Uterus (tissue), 4 donors: ENCODE results near the gene HMX3. TPM values are rescaled to one million over a fixed set of nuclear protein-coding genes. Genes with fewer than 3 reads are reported as not detected.

Experiments
- DNase-seq, 2 donors: peaks; one replicate each; pipeline ENCODE4 v3.0.0-alpha.2; 2019 to 2020
- H3K27ac ChIP-seq, 2 donors: fragments of 200-600 bp; sonication (generic); 1 replicate in 1 of 2; 2 replicates in 1 of 2; pipeline ENCODE4 v1.5.1; 2016 to 2018
- H3K27me3 ChIP-seq, 2 donors: fragments of 200-600 bp; sonication (generic); one replicate each; pipeline ENCODE4 v1.5.1; 2018 to 2019; ENCODE audit warnings: control low read depth in 1 of 2
- H3K36me3 ChIP-seq, 2 donors: fragments of 200-600 bp; sonication (generic); one replicate each; pipeline ENCODE4 v1.5.1; 2019; ENCODE audit warnings: control low read depth in 1 of 2
- H3K4me1 ChIP-seq, 2 donors: fragments of 200-600 bp; sonication (generic); one replicate each; pipeline ENCODE4 v1.5.1; 2018 to 2019; ENCODE audit warnings: control low read depth in 1 of 2
- H3K4me3 ChIP-seq, 2 donors: fragments of 200-600 bp; sonication (generic); 1 replicate in 1 of 2; 2 replicates in 1 of 2; pipeline ENCODE4 v1.5.1; 2018 to 2019; ENCODE audit warnings: mild to moderate bottlenecking in 1 of 2
- H3K9me3 ChIP-seq, 2 donors: fragments of 200-600 bp; sonication (generic); one replicate each; pipeline ENCODE4 v1.5.1; 2019; ENCODE audit warnings: control low read depth in 1 of 2
- POLR2A ChIP-seq, 2 donors: fragments of 450-650 bp; IDR thresholded peaks; one replicate each; pipeline ENCODE4 v1.6.1; 2016; ENCODE audit warnings: antibody characterized with exemption in 2 of 2, mild to moderate bottlenecking in 1 of 2, moderate library complexity in 1 of 2
- intact Hi-C: fragments of 100-400 bp; cut with DNase I; formaldehyde crosslinking; loops from one replicate; pipeline ENCODE4 v1.15.1; 2023; ENCODE audit warnings: low total_unique reads
- total RNA-seq, 4 donors: library from RNA; depleted of rRNA in 3 of 4; stranded (reverse); fragments of >200 nt in 3 of 4; gene quantifications; one replicate each; pipeline versions ENCODE4 v1.1.0 to v1.2.4, GENCODE V29; 2014 to 2023
- TF ChIP-seq, protein P1 (sequence below), 4 experiments: fragments of 200-600 bp in 2 of 4; fragments of 450-650 bp in 2 of 4; sonication (generic) in 2 of 4; IDR thresholded peaks; one replicate each; pipeline ENCODE4 v1.5.1; 2016 to 2019; ENCODE audit warnings: antibody characterized with exemption in 4 of 4, mild to moderate bottlenecking in 2 of 4, moderate library complexity in 1 of 4
- donor health status: DM: yes; HTN: yes; CAD: no.

HMX3 gene
- total RNA-seq, 4 donors from 2014 or later: not detected

DNA sequence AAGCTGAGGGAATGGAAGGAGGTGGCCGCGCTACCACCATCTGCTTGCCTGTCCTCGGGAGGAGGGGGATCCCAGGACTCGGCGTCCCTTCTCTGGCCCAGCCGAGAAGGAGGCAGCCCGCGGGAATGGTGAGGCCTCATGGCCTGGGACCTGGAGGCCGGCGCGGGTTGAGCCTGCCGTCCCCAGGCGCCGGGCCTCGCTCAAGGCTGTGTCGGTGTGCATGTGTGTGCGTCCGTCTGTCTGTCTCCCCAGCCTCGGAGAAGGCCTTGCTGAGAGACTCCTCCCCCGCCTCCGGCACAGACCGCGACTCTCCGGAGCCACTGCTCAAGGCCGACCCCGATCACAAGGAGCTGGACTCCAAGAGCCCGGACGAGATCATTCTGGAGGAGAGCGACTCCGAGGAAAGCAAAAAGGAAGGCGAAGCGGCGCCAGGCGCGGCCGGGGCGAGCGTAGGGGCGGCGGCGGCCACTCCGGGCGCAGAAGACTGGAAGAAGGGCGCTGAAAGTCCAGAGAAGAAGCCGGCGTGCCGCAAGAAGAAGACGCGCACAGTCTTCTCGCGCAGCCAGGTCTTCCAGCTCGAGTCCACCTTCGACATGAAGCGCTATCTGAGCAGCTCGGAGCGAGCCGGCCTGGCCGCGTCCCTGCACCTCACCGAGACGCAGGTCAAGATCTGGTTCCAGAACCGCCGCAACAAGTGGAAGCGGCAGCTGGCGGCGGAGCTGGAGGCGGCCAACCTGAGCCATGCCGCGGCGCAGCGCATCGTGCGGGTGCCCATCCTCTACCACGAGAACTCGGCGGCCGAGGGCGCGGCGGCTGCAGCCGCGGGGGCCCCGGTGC lies 1.3 kb downstream of the HMX3 start:
- no peak overlapping the region for H3K4me3 ChIP-seq
- intact Hi-C loops: loop anchor here (10.0 kb wide), 1 partner anchor 418 kb away; no protein-coding TSS in a partner anchor
- no peak for DNase-seq
- no peaks in the 10 kb centered on the region for H3K9me3 ChIP-seq
- peaks cover 30 to 93% of the 10 kb centered on the region in 2 donors for H3K27me3 ChIP-seq
- no peak overlapping the region for H3K27ac ChIP-seq
- TF ChIP-seq POLR2A (IDR thresholded peaks at IDR 0.05): no peak
- TF ChIP-seq, protein P1, sequence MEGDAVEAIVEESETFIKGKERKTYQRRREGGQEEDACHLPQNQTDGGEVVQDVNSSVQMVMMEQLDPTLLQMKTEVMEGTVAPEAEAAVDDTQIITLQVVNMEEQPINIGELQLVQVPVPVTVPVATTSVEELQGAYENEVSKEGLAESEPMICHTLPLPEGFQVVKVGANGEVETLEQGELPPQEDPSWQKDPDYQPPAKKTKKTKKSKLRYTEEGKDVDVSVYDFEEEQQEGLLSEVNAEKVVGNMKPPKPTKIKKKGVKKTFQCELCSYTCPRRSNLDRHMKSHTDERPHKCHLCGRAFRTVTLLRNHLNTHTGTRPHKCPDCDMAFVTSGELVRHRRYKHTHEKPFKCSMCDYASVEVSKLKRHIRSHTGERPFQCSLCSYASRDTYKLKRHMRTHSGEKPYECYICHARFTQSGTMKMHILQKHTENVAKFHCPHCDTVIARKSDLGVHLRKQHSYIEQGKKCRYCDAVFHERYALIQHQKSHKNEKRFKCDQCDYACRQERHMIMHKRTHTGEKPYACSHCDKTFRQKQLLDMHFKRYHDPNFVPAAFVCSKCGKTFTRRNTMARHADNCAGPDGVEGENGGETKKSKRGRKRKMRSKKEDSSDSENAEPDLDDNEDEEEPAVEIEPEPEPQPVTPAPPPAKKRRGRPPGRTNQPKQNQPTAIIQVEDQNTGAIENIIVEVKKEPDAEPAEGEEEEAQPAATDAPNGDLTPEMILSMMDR (IDR thresholded peaks at IDR 0.05): no peak
- no peaks in the 10 kb centered on the region for H3K36me3 ChIP-seq
- H3K4me1 ChIP-seq: peaks cover 0 to 29% of the 10 kb centered on the region in 2 donors

DNA sequence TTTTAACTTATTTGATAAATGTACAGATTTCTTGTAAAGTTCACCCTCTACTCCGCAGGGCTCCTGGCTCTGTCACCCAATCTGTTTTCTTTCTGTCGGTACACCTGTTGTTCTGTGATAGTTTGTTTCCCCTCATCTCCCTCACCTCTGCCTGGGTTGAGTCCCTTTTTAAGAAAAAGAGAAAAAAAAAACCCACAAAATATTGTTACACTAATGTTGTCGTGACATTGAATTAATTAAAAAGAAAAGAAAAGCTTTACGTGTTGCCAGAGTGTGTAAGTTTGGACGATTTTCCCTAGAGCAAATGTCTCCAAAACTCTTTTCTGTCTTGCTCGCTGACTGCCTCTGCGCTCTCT lies 3.4 kb downstream of the HMX3 start:
- Histone ChIP-seq H3K4me1 (peaks cover 0 to 35% of the 10 kb centered on the region in 2 donors), H3K27ac (no peak overlapping the region), H3K27me3 (peaks cover 30 to 94% of the 10 kb centered on the region in 2 donors), H3K4me3 (no peak overlapping the region), H3K9me3 (no peaks in the 10 kb centered on the region), H3K36me3 (no peaks in the 10 kb centered on the region)
- intact Hi-C loops: loop anchor here (10.0 kb wide), 1 partner anchor 416 kb away; no protein-coding TSS in a partner anchor
- DNase-seq: no peak
- TF ChIP-seq POLR2A (IDR thresholded peaks at IDR 0.05): no peak
- TF ChIP-seq, protein P1 (IDR thresholded peaks at IDR 0.05): no peak

DNA sequence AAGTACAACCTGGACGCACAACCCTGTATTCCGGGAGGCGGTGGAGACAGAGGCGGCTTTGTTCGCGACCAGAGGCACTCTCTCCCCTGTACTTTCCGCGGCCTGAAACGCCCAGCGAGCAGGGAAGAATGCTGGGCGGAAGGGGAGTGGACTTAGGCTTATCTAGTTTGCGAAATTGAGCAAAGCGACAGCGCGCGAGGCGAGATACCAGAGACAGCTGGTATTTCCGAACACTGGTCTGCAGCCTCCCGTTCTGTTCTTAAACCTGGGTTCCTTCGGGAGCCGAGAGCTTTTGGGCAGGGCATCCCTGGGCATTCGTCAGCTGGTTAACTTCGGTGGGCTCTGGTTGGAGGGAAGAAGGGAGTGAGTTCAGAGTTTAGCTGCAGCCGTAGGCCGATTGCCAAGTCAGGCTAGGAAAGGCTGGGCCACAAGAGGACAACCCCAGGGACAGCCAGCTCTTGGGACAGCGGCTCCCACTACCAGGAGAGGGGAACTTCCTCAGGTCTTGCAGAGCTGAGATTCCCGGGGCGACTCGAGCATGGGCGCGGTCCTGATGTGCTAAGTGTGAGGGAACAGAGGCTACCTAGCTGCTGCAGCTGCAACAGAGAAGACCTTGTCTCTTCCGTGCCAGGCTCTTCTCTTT lies 3.9 kb downstream of the HMX3 start:
- TF ChIP-seq, protein P1 (IDR thresholded peaks at IDR 0.05): no peak
- TF ChIP-seq POLR2A (IDR thresholded peaks at IDR 0.05): no peak
- intact Hi-C loops: loop anchor here (10.0 kb wide), 1 partner anchor 415 kb away; no protein-coding TSS in a partner anchor
- H3K4me1 ChIP-seq: peaks cover 0 to 34% of the 10 kb centered on the region in 2 donors
- H3K27me3 ChIP-seq: peaks cover 30 to 94% of the 10 kb centered on the region in 2 donors
- DNase-seq: no peak
- no peaks in the 10 kb centered on the region for H3K36me3 ChIP-seq
- no peak overlapping the region for H3K27ac ChIP-seq
- no peaks in the 10 kb centered on the region for H3K9me3 ChIP-seq
- H3K4me3 ChIP-seq: no peak overlapping the region

DNA sequence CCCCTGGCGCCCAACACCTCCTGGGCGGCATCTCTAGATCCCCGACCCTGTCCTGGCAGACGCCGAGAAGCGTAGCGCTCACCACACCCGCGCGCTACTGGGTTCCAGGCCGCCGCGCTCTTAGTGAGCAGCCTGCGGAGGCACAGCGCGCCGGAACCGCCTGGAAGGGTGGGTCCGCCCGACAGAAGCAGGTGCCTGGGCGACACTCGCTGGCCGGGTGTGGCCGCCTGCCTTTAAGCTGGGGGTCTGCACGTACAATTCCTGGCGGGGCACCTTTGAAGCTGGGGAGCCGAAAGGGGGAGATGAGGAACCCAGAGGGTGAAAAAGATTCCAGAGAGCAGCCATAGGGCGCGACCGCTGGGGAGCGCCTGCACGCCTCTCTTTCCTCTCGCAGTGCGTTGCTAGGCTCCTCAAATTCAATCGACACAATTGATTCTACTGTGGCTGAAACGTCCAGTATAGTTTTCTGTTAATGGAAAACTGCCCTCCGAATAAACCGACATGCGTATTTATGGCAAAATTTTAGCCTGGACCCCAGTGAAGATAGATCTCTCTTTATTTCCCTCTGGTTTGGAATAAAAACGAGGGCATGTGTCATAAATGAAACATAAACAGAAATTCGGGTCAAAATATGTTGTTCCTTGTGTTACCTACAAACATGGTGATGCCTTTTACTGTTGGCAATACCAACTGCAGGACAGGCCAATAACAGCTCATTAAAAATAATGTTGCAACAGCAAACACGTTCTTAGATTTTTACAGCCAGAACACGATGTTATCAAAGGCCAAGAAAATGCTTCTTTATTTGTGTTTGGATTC lies 4.6 kb downstream of the HMX3 start:
- H3K4me3 ChIP-seq: no peak overlapping the region
- no peak for TF ChIP-seq POLR2A (IDR thresholded peaks at IDR 0.05)
- TF ChIP-seq, protein P1 (IDR thresholded peaks at IDR 0.05): no peak
- intact Hi-C loops: no loop called here
- no peaks in the 10 kb centered on the region for H3K9me3 ChIP-seq
- no peak overlapping the region for H3K27ac ChIP-seq
- no peaks in the 10 kb centered on the region for H3K36me3 ChIP-seq
- H3K27me3 ChIP-seq: peaks cover 30 to 94% of the 10 kb centered on the region in 2 donors
- no peak for DNase-seq
- peaks cover 0 to 27% of the 10 kb centered on the region in 2 donors for H3K4me1 ChIP-seq
